Spleen (tissue), 11 donors: ENCODE results near the gene HHIP. TPM values are rescaled to one million over a fixed set of nuclear protein-coding genes. Genes with fewer than 3 reads are reported as not detected.

Experiments used
- DNase-seq: peaks from one replicate; pipeline ENCODE4 v3.0.0-alpha.2; 2020
- H3K27ac ChIP-seq, 8 donors: fragments of 200-600 bp; sonication (generic) in 7 of 8; 1 replicate in 4 of 8; 2 replicates in 4 of 8; pipeline versions ENCODE4 v1.5.0 to v1.8.0; 2016 to 2021; ENCODE audit warnings: inconsistent platforms in 4 of 8, mild to moderate bottlenecking in 4 of 8, moderate library complexity in 1 of 8
- H3K27me3 ChIP-seq, 7 donors: fragments of 200-600 bp; sonication (generic) in 6 of 7; replicated peaks in 1 of 7; 1 replicate in 4 of 7; 2 replicates in 3 of 7; pipeline versions ENCODE4 v1.5.0 to v1.8.0; 2016 to 2021; ENCODE audit warnings: inconsistent platforms in 3 of 7, mild to moderate bottlenecking in 1 of 7
- H3K36me3 ChIP-seq, 6 donors: fragments of 200-600 bp; sonication (generic) in 5 of 6; 1 replicate in 4 of 6; 2 replicates in 2 of 6; pipeline versions ENCODE4 v1.5.0 to v1.8.0; 2016 to 2021; ENCODE audit warnings: inconsistent platforms in 2 of 6
- H3K4me1 ChIP-seq, 6 donors: fragments of 200-600 bp; sonication (generic) in 5 of 6; 1 replicate in 3 of 6; 2 replicates in 3 of 6; pipeline versions ENCODE4 v1.5.0 to v1.8.0; 2016 to 2021; ENCODE audit warnings: inconsistent platforms in 3 of 6
- H3K4me3 ChIP-seq, 8 donors: fragments of 200-600 bp; sonication (generic) in 7 of 8; 1 replicate in 4 of 8; 2 replicates in 4 of 8; pipeline versions ENCODE4 v1.5.0 to v1.8.0; 2016 to 2021; ENCODE audit warnings: inconsistent platforms in 4 of 8, mild to moderate bottlenecking in 4 of 8, moderate library complexity in 2 of 8
- H3K9me3 ChIP-seq, 8 donors: fragments of 200-600 bp; sonication (generic) in 7 of 8; 1 replicate in 4 of 8; 2 replicates in 4 of 8; pipeline versions ENCODE4 v1.5.0 to v1.8.0; 2016 to 2021; ENCODE audit warnings: inconsistent platforms in 4 of 8
- CTCF ChIP-seq, 11 experiments: fragments of 200-600 bp in 7 of 11; fragments of 450-650 bp in 4 of 11; sonication (generic) in 4 of 11; IDR thresholded peaks in 8 of 11; conservative IDR thresholded peaks in 3 of 11; 1 replicate in 7 of 11; 2 replicates in 4 of 11; pipeline versions ENCODE4 v1.4.0 to v1.8.0; 2016 to 2021; ENCODE audit warnings: antibody characterized with exemption in 11 of 11, inconsistent platforms in 4 of 11, mild to moderate bottlenecking in 1 of 11
- POLR2A ChIP-seq, 3 donors: fragments of 450-650 bp; IDR thresholded peaks; one replicate each; pipeline ENCODE4 v1.5.1; 2017; ENCODE audit warnings: antibody characterized with exemption in 3 of 3, mild to moderate bottlenecking in 1 of 3
- POLR2AphosphoS5 ChIP-seq, 3 donors: sonication (generic); formaldehyde crosslinking; IDR thresholded peaks; one replicate each; pipeline ENCODE4 v1.5.1; 2017; ENCODE audit warnings: antibody characterized with exemption in 3 of 3
- WGBS, 5 donors: extraction: QIAGEN DNeasy Blood & Tissue Kit in 3 of 5; methylation state at CpG; one replicate each; pipeline versions ENCODE4 v1.1.5 to v1.1.7; 2013 to 2018; 5-methylcytosine and 5-hydroxymethylcytosine counted together
- intact Hi-C: fragments of 100-400 bp; cut with DNase I; formaldehyde crosslinking; loops from one replicate; pipeline ENCODE4 v1.15.0; 2023; ENCODE audit warnings: low total_unique reads
- polyA plus RNA-seq, 3 donors: library from polyadenylated mRNA; stranded (reverse); fragments of 200-250 nt; gene quantifications; one replicate each; pipeline ENCODE4 v1.2.1, GENCODE V29; 2013
- total RNA-seq, 7 donors: library from RNA; depleted of rRNA in 3 of 7; stranded (reverse); fragments of >200 nt in 3 of 7; fragmentation: NEBNext Ultra II Directional in 4 of 7; extraction: Animal tissue kit (Norgen Biotek cat#: 25700) in 4 of 7; gene quantifications; one replicate each; pipeline versions ENCODE4 v1.1.0 to v1.2.1, GENCODE V29; 2016 to 2021
- donor health status: healthy with polysubstance abuse.
- donor health status: DM: no; HTN: no; CAD: no; lungs with moderate emphysema.
- donor health status: DM: no; HTN: no; CAD: no.
- donor health status: Bipolar disorder and iron deficiency.
- donor health status: healthy.
- donor health status: DM: no; HTN: no; CAD: no.
- donor health status: DM: yes; HTN: yes; CAD: no.

HHIP gene
- total and polyA plus RNA-seq, 10 donors: not detected

- Histone ChIP-seq H3K4me1 (no peaks in the 10 kb centered on the region), H3K36me3 (no peaks in the 10 kb centered on the region), H3K27me3 (no peaks in the 10 kb centered on the region), H3K4me3 (no peak overlapping the region), H3K9me3 (no peaks in the 10 kb centered on the region), H3K27ac (no peak overlapping the region)
- no peak for TF ChIP-seq POLR2A (IDR thresholded peaks at IDR 0.05)
- no peak for DNase-seq
- intact Hi-C loops: no loop called here
- 82 to 94% (median 86%) methylated on average over 1 of the region's 1 CpG for WGBS, 5 donors
Observed at GRCh38 chr4:144687466-144687865, 41.5 kb downstream of the HHIP start.

GRCh38 chr4:144688035-144688569 lies 42.1 kb downstream of the HHIP start:
- TF ChIP-seq POLR2AphosphoS5 (IDR thresholded peaks at IDR 0.05) (no peak), CTCF (IDR thresholded peaks at IDR 0.05 in 8 of 11, conservative IDR thresholded peaks at IDR 0.05 in 3 of 11) (no peak), POLR2A (IDR thresholded peaks at IDR 0.05) (no peak)
- intact Hi-C loops: no loop called here
- Histone ChIP-seq H3K27ac (no peak overlapping the region), H3K4me3 (no peak overlapping the region), H3K4me1 (no peaks in the 10 kb centered on the region), H3K36me3 (no peaks in the 10 kb centered on the region), H3K9me3 (no peaks in the 10 kb centered on the region), H3K27me3 (no peaks in the 10 kb centered on the region)
- 69 to 85% (median 78%) methylated on average over 3 of the region's 3 CpGs for WGBS, 5 donors
- no peak for DNase-seq

- H3K36me3 ChIP-seq: no peaks in the 10 kb centered on the region
- 90 to 96% (median 92%) methylated on average over 2 of the region's 2 CpGs for WGBS, 5 donors
- no peak overlapping the region for H3K27ac ChIP-seq
- H3K4me3 ChIP-seq: no peak overlapping the region
- no peaks in the 10 kb centered on the region for H3K27me3 ChIP-seq
- H3K4me1 ChIP-seq: no peaks in the 10 kb centered on the region
- DNase-seq: no peak
- intact Hi-C loops: no loop called here
- TF ChIP-seq POLR2AphosphoS5 (IDR thresholded peaks at IDR 0.05): no peak
- no peak for TF ChIP-seq CTCF (IDR thresholded peaks at IDR 0.05 in 8 of 11, conservative IDR thresholded peaks at IDR 0.05 in 3 of 11)
- TF ChIP-seq POLR2A (IDR thresholded peaks at IDR 0.05): no peak
- H3K9me3 ChIP-seq: no peaks in the 10 kb centered on the region
Observed at GRCh38 chr4:144689125-144689524, 43.2 kb downstream of the HHIP start.

- Histone ChIP-seq H3K27me3 (no peaks in the 10 kb centered on the region), H3K4me3 (no peak overlapping the region), H3K9me3 (no peaks in the 10 kb centered on the region), H3K27ac (no peak overlapping the region), H3K4me1 (no peaks in the 10 kb centered on the region), H3K36me3 (no peaks in the 10 kb centered on the region)
- 87 to 95% (median 90%) methylated on average over 3 of the region's 3 CpGs for WGBS, 5 donors
- intact Hi-C loops: no loop called here
- no peak for DNase-seq
- no peak for TF ChIP-seq POLR2AphosphoS5 (IDR thresholded peaks at IDR 0.05)
- no peak for TF ChIP-seq POLR2A (IDR thresholded peaks at IDR 0.05)
- TF ChIP-seq CTCF (IDR thresholded peaks at IDR 0.05 in 8 of 11, conservative IDR thresholded peaks at IDR 0.05 in 3 of 11): no peak
Observed at GRCh38 chr4:144695721-144696120, 49.8 kb downstream of the HHIP start.

GRCh38 chr4:144696376-144696775 lies 50.4 kb downstream of the HHIP start:
- intact Hi-C loops: no loop called here
- Histone ChIP-seq H3K27ac (no peak overlapping the region), H3K27me3 (no peaks in the 10 kb centered on the region), H3K4me1 (no peaks in the 10 kb centered on the region), H3K36me3 (no peaks in the 10 kb centered on the region), H3K9me3 (no peaks in the 10 kb centered on the region), H3K4me3 (no peak overlapping the region)
- TF ChIP-seq CTCF (IDR thresholded peaks at IDR 0.05 in 8 of 11, conservative IDR thresholded peaks at IDR 0.05 in 3 of 11) (no peak), POLR2A (IDR thresholded peaks at IDR 0.05) (no peak), POLR2AphosphoS5 (IDR thresholded peaks at IDR 0.05) (no peak)
- DNase-seq: no peak
